GM12878 (cell line): ENCODE measurements around the gene SMURF1. TPM values are rescaled to one million over a fixed set of nuclear protein-coding genes. Genes with fewer than 3 reads are reported as not detected.

Source experiments
- ATAC-seq: fragments of 200-7000 bp; cut with Tn5 transposase; 3 replicates; pipeline ENCODE4 v1.9.1; 2020; ENCODE audit warnings: mild to moderate bottlenecking, moderate library complexity
- BruUV-seq: library from RNA; stranded (reverse); fragments of 400-500 nt; replicated peaks from 2 replicates; lab custom pipeline; 2021; lab: Mats Ljungman, UMichigan
- CTCF ChIA-PET: fragments of 300-600 bp; sonication (Branson Sonifier 250); formaldehyde crosslinking; extraction: SDS; loops from one replicate; lab custom pipeline; 2021; ENCODE audit warnings: inconsistent platforms; lab: Yijun Ruan, JAX
- POLR2A ChIA-PET: fragments of 350-600 bp; formaldehyde crosslinking; extraction: SDS; loops from one replicate; lab custom pipeline; 2021; ENCODE audit warnings: inconsistent platforms; lab: Charles Lee
- RAD21 ChIA-PET: fragments of 300-600 bp; sonication (Branson Sonifier 250); formaldehyde crosslinking; loops from one replicate; lab custom pipeline; 2023; ENCODE audit warnings: antibody characterized with exemption; ENCODE audit not compliant: unreplicated experiment; lab: Charles Lee
- SMC1A ChIA-PET: fragments of 300-600 bp; sonication (Branson Sonifier 250); formaldehyde crosslinking; loops from one replicate; lab custom pipeline; 2023; ENCODE audit not compliant: unreplicated experiment, uncharacterized antibody; lab: Charles Lee
- DNase-seq: peaks from one replicate; pipeline ENCODE4 v3.0.0-alpha.2; 2011; ENCODE audit warnings: low read depth, low spot score
- FAIRE-seq: peaks from 3 replicates; lab custom pipeline; 2011; peaks lifted over from hg19 to GRCh38; lab: Jason Lieb, UNC
- H2AFZ ChIP-seq: 2 replicates; pipeline ENCODE4 v1.6.0; 2011; ENCODE audit warnings: low read depth, low read length, control low read depth; ENCODE audit not compliant: control insufficient read depth
- H3K27ac ChIP-seq: 2 replicates; pipeline ENCODE4 v1.5.1; 2011; ENCODE audit warnings: control low read depth; ENCODE audit not compliant: control insufficient read depth, insufficient read depth
- H3K27me3 ChIP-seq, 2 experiments: replicated peaks in 1 of 2; 2 replicates each; pipeline versions ENCODE4 v1.6.0 to v1.6.1; 2011; ENCODE audit warnings: low read length in 1 of 2; ENCODE audit not compliant: control insufficient read depth in 2 of 2, insufficient read depth in 2 of 2
- H3K36me3 ChIP-seq, 2 experiments: 2 replicates each; pipeline ENCODE4 v1.5.1; 2011; ENCODE audit warnings: low read length in 1 of 2; ENCODE audit not compliant: control insufficient read depth in 2 of 2, insufficient read depth in 2 of 2
- H3K4me1 ChIP-seq: 2 replicates; pipeline ENCODE4 v1.6.1; 2011; ENCODE audit warnings: mild to moderate bottlenecking, low read length, moderate library complexity, mixed read lengths; ENCODE audit not compliant: control insufficient read depth, insufficient read depth
- H3K4me2 ChIP-seq: 2 replicates; pipeline ENCODE4 v1.6.0; 2011; ENCODE audit warnings: control low read depth; ENCODE audit not compliant: control insufficient read depth, insufficient read depth
- H3K4me3 ChIP-seq: fragments of 200-600 bp; sonication (generic); 2 replicates; pipeline ENCODE4 v1.5.1; 2016
- H3K79me2 ChIP-seq: 2 replicates; pipeline ENCODE4 v1.6.0; 2011; ENCODE audit warnings: low read length; ENCODE audit not compliant: control insufficient read depth, insufficient read depth
- H3K9ac ChIP-seq: 2 replicates; pipeline ENCODE4 v1.8.0; 2011; ENCODE audit warnings: low read length, control low read depth, mixed read lengths; ENCODE audit not compliant: control insufficient read depth, insufficient read depth
- H3K9me3 ChIP-seq: replicated peaks from 3 replicates; pipeline ENCODE4 v1.5.1; 2011; ENCODE audit warnings: mild to moderate bottlenecking, low read length; ENCODE audit not compliant: control insufficient read depth, insufficient read depth
- H4K20me1 ChIP-seq: 2 replicates; pipeline ENCODE4 v1.6.0; 2011; ENCODE audit not compliant: control insufficient read depth, insufficient read depth
- CHD2 ChIP-seq: IDR thresholded peaks from 2 replicates; pipeline ENCODE4 v1.6.1; 2011; ENCODE audit warnings: low read depth, low read length, improper control_type of control experiment, borderline replicate concordance
- GABPA ChIP-seq: IDR thresholded peaks from 2 replicates; pipeline ENCODE4 v1.6.1; 2014; ENCODE audit warnings: antibody characterized with exemption, low read depth, mild to moderate bottlenecking, inconsistent platforms
- RELA ChIP-seq: fragments of 450-650 bp; IDR thresholded peaks from 2 replicates; pipeline ENCODE4 v1.8.0; 2014; ENCODE audit warnings: borderline replicate concordance; ENCODE audit not compliant: partially characterized antibody
- TARDBP ChIP-seq: IDR thresholded peaks from 2 replicates; pipeline ENCODE4 v1.6.1; 2016; ENCODE audit warnings: borderline replicate concordance
- TCF7 ChIP-seq: IDR thresholded peaks from 2 replicates; pipeline ENCODE4 v1.6.1; 2014; ENCODE audit warnings: antibody characterized with exemption, borderline replicate concordance
- WGBS: methylation state at CpG from one replicate; pipeline ENCODE4 v1.1.6; 2016; ENCODE audit warnings: low lambda C conversion rate; ENCODE audit not compliant: insufficient replicate concordance, insufficient coverage; ENCODE audit errors: missing lambda C conversion rate; 5-methylcytosine and 5-hydroxymethylcytosine counted together
- in situ Hi-C: fragments of 300-500 bp; cut with MboI; formaldehyde crosslinking; loops from 9 replicates; pipeline ENCODE4 v1.14.3; 2018; ENCODE audit warnings: mixed read lengths
- intact Hi-C: fragments of 100-400 bp; cut with micrococcal nuclease; formaldehyde crosslinking; loops from one replicate; pipeline ENCODE4 v1.14.2; 2022; ENCODE audit not compliant: unreplicated experiment
- polyA plus RNA-seq, 11 experiments: library from polyadenylated mRNA; depleted of rRNA in 4 of 11; unstranded in 6 of 11; stranded (reverse) in 5 of 11; fragments of >200 nt; fragmentation: Nextera tagmentation in 4 of 11; fragmentation: Illumina TruSeq in 1 of 11; extraction: Ambion mirVana in 4 of 11; extraction: Trizol in 1 of 11; gene quantifications; 1 replicate in 1 of 11; 2 replicates in 10 of 11; pipeline versions ENCODE4 v1.2.1 to v1.2.3, GENCODE V29; 2011 to 2016; ENCODE audit warnings: inconsistent platforms in 2 of 11, missing spikeins in 2 of 11, low read depth in 1 of 11
- total RNA-seq, 4 experiments: library from RNA; depleted of rRNA in 3 of 4; stranded (reverse); fragments of >200 nt in 3 of 4; fragmentation: Illumina TruSeq in 1 of 4; extraction: Trizol in 1 of 4; gene quantifications; 2 replicates each; pipeline versions ENCODE4 v1.2.1 to v1.2.3, GENCODE V29; 2013 to 2021
- TF ChIP-seq, protein P1 (sequence below): IDR thresholded peaks from 2 replicates; pipeline ENCODE4 v1.6.1; 2012; ENCODE audit warnings: mild to moderate bottlenecking, low read depth, low read length
- TF ChIP-seq, protein P2 (sequence below): fragments of 450-650 bp; IDR thresholded peaks from 2 replicates; pipeline ENCODE4 v1.6.1; 2017; ENCODE audit warnings: mild to moderate bottlenecking

SMURF1 gene
- total and polyA plus RNA-seq, 10 of the 15 experiments (the other 5 are each of a cell fraction or from before 2014, with no cell fraction given), result 0.76 to 14.0 (median 7.9) TPM

DNA sequence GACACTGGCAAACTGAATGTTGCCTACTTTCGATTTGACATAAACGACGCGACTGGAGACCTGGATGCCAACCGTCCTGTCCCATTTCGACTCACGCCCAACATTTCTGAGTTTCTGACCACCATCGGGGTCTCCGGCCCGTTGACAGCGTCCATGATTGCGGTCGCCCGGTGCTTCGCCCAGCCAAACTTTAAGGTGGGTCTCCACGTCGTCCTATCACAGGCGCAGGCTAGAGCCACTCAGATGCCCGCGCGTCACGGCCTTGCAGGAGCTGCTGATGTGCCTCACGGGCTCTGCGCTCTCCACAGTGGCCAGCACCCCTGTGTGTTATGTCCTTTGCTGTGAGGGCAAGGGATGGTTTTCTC is 132.6 kb downstream of the SMURF1 start:
- Histone ChIP-seq H3K9me3 (no peaks in the 10 kb centered on the region; the same call in 2 of the 3 replicates), H4K20me1 (no peaks in the 10 kb centered on the region), H3K79me2 (no peaks in the 10 kb centered on the region), H3K36me3 (peaks cover 44 to 55% of the 10 kb centered on the region in 2 experiments), H3K27me3 (no peaks in the 10 kb centered on the region), H3K4me1 (no peaks in the 10 kb centered on the region), H3K9ac (no peak overlapping the region), H3K4me3 (no peak overlapping the region), H3K27ac (no peak overlapping the region), H2AFZ (no peak overlapping the region), H3K4me2 (no peak overlapping the region)
- WGBS, result 99% methylated on average over 20 of the region's 24 CpGs
- ChIA-PET CTCF (no interaction called here), POLR2A (no interaction called here), SMC1A (no interaction called here), RAD21 (no interaction called here)
- in situ Hi-C loops (no loop called here), intact Hi-C loops (no loop called here)
- DNase-seq (no peak), ATAC-seq (no peak), FAIRE-seq (no peak)
- no TSS peak for BruUV-seq
- TF ChIP-seq, protein P1, sequence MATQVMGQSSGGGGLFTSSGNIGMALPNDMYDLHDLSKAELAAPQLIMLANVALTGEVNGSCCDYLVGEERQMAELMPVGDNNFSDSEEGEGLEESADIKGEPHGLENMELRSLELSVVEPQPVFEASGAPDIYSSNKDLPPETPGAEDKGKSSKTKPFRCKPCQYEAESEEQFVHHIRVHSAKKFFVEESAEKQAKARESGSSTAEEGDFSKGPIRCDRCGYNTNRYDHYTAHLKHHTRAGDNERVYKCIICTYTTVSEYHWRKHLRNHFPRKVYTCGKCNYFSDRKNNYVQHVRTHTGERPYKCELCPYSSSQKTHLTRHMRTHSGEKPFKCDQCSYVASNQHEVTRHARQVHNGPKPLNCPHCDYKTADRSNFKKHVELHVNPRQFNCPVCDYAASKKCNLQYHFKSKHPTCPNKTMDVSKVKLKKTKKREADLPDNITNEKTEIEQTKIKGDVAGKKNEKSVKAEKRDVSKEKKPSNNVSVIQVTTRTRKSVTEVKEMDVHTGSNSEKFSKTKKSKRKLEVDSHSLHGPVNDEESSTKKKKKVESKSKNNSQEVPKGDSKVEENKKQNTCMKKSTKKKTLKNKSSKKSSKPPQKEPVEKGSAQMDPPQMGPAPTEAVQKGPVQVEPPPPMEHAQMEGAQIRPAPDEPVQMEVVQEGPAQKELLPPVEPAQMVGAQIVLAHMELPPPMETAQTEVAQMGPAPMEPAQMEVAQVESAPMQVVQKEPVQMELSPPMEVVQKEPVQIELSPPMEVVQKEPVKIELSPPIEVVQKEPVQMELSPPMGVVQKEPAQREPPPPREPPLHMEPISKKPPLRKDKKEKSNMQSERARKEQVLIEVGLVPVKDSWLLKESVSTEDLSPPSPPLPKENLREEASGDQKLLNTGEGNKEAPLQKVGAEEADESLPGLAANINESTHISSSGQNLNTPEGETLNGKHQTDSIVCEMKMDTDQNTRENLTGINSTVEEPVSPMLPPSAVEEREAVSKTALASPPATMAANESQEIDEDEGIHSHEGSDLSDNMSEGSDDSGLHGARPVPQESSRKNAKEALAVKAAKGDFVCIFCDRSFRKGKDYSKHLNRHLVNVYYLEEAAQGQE, result no peak
- no peak for TF ChIP-seq CHD2
- TF ChIP-seq TCF7, result no peak
- no peak for TF ChIP-seq RELA
- no peak for TF ChIP-seq TARDBP
- no peak for TF ChIP-seq GABPA
- TF ChIP-seq, protein P2, sequence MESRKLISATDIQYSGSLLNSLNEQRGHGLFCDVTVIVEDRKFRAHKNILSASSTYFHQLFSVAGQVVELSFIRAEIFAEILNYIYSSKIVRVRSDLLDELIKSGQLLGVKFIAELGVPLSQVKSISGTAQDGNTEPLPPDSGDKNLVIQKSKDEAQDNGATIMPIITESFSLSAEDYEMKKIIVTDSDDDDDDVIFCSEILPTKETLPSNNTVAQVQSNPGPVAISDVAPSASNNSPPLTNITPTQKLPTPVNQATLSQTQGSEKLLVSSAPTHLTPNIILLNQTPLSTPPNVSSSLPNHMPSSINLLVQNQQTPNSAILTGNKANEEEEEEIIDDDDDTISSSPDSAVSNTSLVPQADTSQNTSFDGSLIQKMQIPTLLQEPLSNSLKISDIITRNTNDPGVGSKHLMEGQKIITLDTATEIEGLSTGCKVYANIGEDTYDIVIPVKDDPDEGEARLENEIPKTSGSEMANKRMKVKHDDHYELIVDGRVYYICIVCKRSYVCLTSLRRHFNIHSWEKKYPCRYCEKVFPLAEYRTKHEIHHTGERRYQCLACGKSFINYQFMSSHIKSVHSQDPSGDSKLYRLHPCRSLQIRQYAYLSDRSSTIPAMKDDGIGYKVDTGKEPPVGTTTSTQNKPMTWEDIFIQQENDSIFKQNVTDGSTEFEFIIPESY, result no peak
